PC-3 (cell line): ENCODE results near the gene KMT5C.

Experiments used
- CTCF ChIP-seq: fragments of 300-600 bp; sonication (generic); conservative IDR thresholded peaks from 2 replicates; pipeline ENCODE4 v1.5.1; 2017; ENCODE audit warnings: antibody characterized with exemption, low read depth, mild to moderate bottlenecking, low read length
- EZH2 ChIP-seq: fragments of 300-600 bp; sonication (generic); IDR thresholded peaks from one replicate; pipeline ENCODE4 v1.6.1; 2017; ENCODE audit warnings: antibody characterized with exemption, mild to moderate bottlenecking, low read length; ENCODE audit not compliant: unreplicated experiment
- EZH2phosphoT487 ChIP-seq: fragments of 300-600 bp; sonication (generic); IDR thresholded peaks from 2 replicates; pipeline ENCODE4 v1.6.1; 2018; ENCODE audit warnings: mild to moderate bottlenecking, antibody characterized with exemption, low read length, borderline replicate concordance

GRCh38 chr19:55320844-55321419, 18.7 kb upstream of the KMT5C start:
- TF ChIP-seq CTCF = no peak
- no peak for TF ChIP-seq EZH2
- TF ChIP-seq EZH2phosphoT487 = no peak
